ENCODE results near the gene DBN1.

DBN1 gene

GRCh38 chr5:177437623-177438022 is 35.8 kb downstream of the DBN1 start:
- Histone ChIP-seq H3K27ac (no peak overlapping the region), H3K4me3 (no peak overlapping the region)
- no peak for DNase-seq (ENCODE audit: low spot score)
- TF ChIP-seq CTCF (IDR thresholded peaks at IDR 0.05), result no peak

- DNase-seq (ENCODE audit: low spot score), result no peak
- TF ChIP-seq CTCF (IDR thresholded peaks at IDR 0.05), result no peak
- Histone ChIP-seq H3K27ac (no peak overlapping the region), H3K4me3 (no peak overlapping the region)
Measured at GRCh38 chr5:177435847-177436536, 37.4 kb downstream of the DBN1 start.

GRCh38 chr5:177434942-177435738 is 38.3 kb downstream of the DBN1 start:
- DNase-seq (ENCODE audit: low spot score), result no peak
- no peak for TF ChIP-seq CTCF (IDR thresholded peaks at IDR 0.05)
- no peak overlapping the region for H3K4me3 ChIP-seq
- no peak overlapping the region for H3K27ac ChIP-seq

- Histone ChIP-seq H3K27ac (no peak overlapping the region), H3K4me3 (no peak overlapping the region)
- no peak for DNase-seq (ENCODE audit: low spot score)
- TF ChIP-seq CTCF (IDR thresholded peaks at IDR 0.05), result no peak
Measured at GRCh38 chr5:177434437-177434836, 39.0 kb downstream of the DBN1 start.

- DNase-seq (ENCODE audit: low spot score), result no peak
- H3K4me3 ChIP-seq, result no peak overlapping the region
- H3K27ac ChIP-seq, result no peak overlapping the region
- TF ChIP-seq CTCF (IDR thresholded peaks at IDR 0.05), result no peak
Measured at GRCh38 chr5:177433658-177434217, 39.7 kb downstream of the DBN1 start.

GRCh38 chr5:177432839-177433657 is 40.4 kb downstream of the DBN1 start:
- Histone ChIP-seq H3K4me3 (no peak overlapping the region), H3K27ac (no peak overlapping the region)
- no peak for DNase-seq (ENCODE audit: low spot score)
- no peak for TF ChIP-seq CTCF (IDR thresholded peaks at IDR 0.05)

All from coronary artery (tissue), 2 donors.